ENCODE measurements around the gene DUSP1.

Gene DUSP1

DNA sequence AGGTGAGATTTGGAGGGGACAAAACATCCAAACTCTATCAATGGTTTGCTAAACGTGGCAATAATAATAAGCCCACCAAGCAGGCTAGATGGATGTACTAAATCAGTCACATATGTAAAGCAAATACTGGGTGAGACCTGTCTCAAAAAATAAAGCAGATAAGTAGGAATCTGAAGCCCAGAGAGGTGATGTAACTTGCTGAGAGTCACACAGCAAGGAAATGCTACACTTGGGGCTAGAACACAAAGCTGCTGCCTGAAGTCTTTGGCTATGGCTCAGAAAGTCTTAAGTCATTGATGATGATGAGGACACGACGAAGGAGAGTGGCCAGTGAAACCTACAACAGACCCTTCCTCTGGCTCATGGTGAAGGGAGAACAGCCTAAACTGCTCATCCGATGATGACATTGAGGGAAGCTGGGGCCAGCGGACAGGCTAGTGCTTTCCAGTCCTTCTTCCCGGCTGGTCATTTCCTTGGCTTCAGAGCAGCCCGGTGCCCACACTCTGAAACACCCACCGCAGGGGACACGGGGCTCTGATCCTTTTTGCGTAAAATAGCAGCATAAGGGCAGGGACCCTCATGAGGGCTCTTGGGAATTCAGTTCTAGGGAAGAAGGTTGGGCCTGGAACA lies 14.1 kb downstream of the DUSP1 start:
- DNase-seq (ENCODE audit: low spot score), result no peak
- in situ Hi-C loops (cut with MboI; ENCODE audit: low sequenced_read_pairs, unreplicated experiment), result no loop called here
- TF ChIP-seq, protein P1, sequence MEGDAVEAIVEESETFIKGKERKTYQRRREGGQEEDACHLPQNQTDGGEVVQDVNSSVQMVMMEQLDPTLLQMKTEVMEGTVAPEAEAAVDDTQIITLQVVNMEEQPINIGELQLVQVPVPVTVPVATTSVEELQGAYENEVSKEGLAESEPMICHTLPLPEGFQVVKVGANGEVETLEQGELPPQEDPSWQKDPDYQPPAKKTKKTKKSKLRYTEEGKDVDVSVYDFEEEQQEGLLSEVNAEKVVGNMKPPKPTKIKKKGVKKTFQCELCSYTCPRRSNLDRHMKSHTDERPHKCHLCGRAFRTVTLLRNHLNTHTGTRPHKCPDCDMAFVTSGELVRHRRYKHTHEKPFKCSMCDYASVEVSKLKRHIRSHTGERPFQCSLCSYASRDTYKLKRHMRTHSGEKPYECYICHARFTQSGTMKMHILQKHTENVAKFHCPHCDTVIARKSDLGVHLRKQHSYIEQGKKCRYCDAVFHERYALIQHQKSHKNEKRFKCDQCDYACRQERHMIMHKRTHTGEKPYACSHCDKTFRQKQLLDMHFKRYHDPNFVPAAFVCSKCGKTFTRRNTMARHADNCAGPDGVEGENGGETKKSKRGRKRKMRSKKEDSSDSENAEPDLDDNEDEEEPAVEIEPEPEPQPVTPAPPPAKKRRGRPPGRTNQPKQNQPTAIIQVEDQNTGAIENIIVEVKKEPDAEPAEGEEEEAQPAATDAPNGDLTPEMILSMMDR (IDR thresholded peaks at IDR 0.05; ENCODE audit: borderline replicate concordance, control extremely low read depth, extremely low read depth, insufficient read depth, missing control alignments), result no peak

DNA sequence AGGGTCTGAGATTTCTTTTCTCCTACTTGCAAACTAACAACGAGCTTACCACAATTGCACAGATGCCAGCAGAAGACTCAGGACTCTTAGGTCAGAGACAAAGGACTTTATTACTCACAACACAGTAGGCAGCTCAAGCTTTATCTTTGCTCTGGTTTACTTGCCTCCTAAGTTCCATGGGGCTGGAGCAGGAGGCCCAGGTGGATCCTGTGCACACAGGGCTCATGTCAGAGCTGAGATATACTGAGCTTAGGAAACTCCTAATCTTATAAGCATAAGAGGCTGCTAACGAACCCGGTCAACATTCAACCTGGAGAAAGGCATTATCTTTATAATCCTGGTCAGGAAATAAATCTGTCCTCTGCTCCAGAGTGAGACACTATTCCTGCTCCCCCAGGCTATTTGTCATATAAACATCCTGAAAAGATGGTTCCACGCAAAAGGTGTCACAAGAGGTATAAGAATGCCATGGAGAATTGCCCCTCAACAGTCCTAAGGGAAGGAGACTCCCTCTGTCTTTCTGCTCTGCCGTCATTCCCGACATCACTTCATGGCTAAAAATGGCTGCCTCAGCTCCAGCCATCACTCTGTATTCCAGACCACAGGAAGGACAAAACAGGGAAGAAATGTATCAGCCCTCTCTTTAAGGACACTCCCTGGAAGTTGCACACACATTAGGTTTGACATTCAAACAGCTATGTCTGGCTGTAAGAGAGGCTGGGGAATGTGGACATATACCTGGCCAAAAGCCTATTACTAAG lies 16.2 kb downstream of the DUSP1 start:
- in situ Hi-C loops (cut with MboI; ENCODE audit: low sequenced_read_pairs, unreplicated experiment), result no loop called here

DNA sequence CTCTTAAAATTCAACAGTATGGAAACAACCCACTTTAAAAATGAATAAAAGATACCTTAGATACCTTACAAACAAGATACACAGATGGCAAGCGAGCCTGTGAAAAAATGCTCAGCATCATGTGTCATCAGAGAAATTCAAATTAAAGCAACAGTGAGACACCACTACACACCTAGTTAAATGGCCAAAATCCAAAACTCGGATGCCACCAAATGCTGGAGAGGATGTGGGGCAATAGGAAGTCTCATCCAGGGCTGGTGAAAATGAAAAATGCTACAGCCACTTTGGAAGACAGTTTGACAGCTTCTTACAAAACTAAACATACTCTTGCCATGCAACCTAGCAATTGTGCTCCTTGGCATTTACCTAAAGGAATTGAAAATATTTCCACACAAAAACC lies 17.9 kb downstream of the DUSP1 start:
- in situ Hi-C loops (cut with MboI; ENCODE audit: low sequenced_read_pairs, unreplicated experiment), result no loop called here

More for the DNA sequence above, 16.2 kb downstream of the DUSP1 start:
- TF ChIP-seq, protein P1 (IDR thresholded peaks at IDR 0.05; ENCODE audit: borderline replicate concordance, control extremely low read depth, extremely low read depth, insufficient read depth, missing control alignments), result no peak
- no peak for DNase-seq (ENCODE audit: low spot score)

GRCh38 chr5:172751761-172752510 lies 19.1 kb downstream of the DUSP1 start:
- TF ChIP-seq, protein P1 (IDR thresholded peaks at IDR 0.05; ENCODE audit: borderline replicate concordance, control extremely low read depth, extremely low read depth, insufficient read depth, missing control alignments), result no peak
- no peak for DNase-seq (ENCODE audit: low spot score)
- in situ Hi-C loops (cut with MboI; ENCODE audit: low sequenced_read_pairs, unreplicated experiment), result no loop called here

More for the DNA sequence above, 17.9 kb downstream of the DUSP1 start:
- DNase-seq (ENCODE audit: low spot score), result no peak
- TF ChIP-seq, protein P1 (IDR thresholded peaks at IDR 0.05; ENCODE audit: borderline replicate concordance, control extremely low read depth, extremely low read depth, insufficient read depth, missing control alignments), result no peak

- TF ChIP-seq, protein P1 (IDR thresholded peaks at IDR 0.05; ENCODE audit: borderline replicate concordance, control extremely low read depth, extremely low read depth, insufficient read depth, missing control alignments), result no peak
- no peak for DNase-seq (ENCODE audit: low spot score)
- in situ Hi-C loops (cut with MboI; ENCODE audit: low sequenced_read_pairs, unreplicated experiment), result no loop called here
These were observed 20.9 kb downstream of the DUSP1 start for GRCh38 chr5:172749881-172750633.

- no peak for DNase-seq (ENCODE audit: low spot score)
- TF ChIP-seq, protein P1 (IDR thresholded peaks at IDR 0.05; ENCODE audit: borderline replicate concordance, control extremely low read depth, extremely low read depth, insufficient read depth, missing control alignments), result no peak
- in situ Hi-C loops (cut with MboI; ENCODE audit: low sequenced_read_pairs, unreplicated experiment), result no loop called here
These were observed 21.9 kb downstream of the DUSP1 start for GRCh38 chr5:172749076-172749475.

All from GM13976 (cell line).